Choroid plexus epithelial cell (primary cell): ENCODE results near the gene NHERF2.

ENCODE experiments used
- DNase-seq: peaks from one replicate; pipeline ENCODE4 v3.0.0-alpha.2; 2010; ENCODE audit warnings: low read depth
- H3K4me3 ChIP-seq: 2 replicates; pipeline ENCODE4 v1.5.1; 2011; ENCODE audit warnings: low read depth, mild to moderate bottlenecking, control low read depth, low read length, moderate library complexity
- TF ChIP-seq, protein P1 (sequence below): conservative IDR thresholded peaks from 2 replicates; pipeline ENCODE4 v1.5.1; 2011; ENCODE audit warnings: low read depth, mild to moderate bottlenecking, control low read depth, inconsistent platforms, low read length, moderate library complexity

Gene NHERF2

DNA sequence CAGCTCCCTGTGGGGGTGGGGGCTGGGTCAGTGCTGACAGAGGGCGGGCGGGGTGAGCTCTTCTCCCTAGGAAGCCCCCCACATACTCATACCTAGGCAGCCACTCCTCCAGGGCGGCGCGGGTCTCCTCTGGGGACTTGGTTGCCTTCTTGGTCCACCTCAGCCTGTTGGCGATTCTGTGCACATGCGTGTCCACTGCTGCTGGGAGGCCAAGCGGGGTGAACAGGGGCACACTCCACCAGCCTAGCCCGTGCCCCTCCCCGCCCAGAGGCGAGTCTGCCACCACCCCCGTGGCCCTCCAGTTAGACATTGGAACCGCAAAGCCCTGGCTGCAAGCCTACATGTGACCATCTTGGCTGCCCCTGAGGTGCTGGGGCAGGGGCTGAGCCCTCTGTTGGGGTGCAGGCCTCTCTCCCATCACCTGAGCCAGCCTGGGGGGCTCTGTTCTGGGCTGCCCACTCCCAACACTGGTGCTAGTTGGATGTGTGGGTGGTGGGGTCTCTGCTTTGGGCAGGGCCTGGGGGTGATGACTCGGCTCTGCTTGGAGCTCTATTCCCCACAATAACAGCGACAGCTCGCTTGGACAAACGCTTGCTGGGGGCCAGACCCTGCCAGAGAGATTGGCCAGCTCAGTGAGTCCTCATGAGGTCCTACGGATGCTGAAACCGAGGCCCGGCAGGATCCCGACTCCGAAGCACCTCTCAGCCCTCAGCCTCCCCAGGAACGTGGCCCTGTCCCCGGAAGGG lies 13.5 kb downstream of the NHERF2 start:
- no peak overlapping the region for H3K4me3 ChIP-seq
- no peak for DNase-seq
- TF ChIP-seq, protein P1, sequence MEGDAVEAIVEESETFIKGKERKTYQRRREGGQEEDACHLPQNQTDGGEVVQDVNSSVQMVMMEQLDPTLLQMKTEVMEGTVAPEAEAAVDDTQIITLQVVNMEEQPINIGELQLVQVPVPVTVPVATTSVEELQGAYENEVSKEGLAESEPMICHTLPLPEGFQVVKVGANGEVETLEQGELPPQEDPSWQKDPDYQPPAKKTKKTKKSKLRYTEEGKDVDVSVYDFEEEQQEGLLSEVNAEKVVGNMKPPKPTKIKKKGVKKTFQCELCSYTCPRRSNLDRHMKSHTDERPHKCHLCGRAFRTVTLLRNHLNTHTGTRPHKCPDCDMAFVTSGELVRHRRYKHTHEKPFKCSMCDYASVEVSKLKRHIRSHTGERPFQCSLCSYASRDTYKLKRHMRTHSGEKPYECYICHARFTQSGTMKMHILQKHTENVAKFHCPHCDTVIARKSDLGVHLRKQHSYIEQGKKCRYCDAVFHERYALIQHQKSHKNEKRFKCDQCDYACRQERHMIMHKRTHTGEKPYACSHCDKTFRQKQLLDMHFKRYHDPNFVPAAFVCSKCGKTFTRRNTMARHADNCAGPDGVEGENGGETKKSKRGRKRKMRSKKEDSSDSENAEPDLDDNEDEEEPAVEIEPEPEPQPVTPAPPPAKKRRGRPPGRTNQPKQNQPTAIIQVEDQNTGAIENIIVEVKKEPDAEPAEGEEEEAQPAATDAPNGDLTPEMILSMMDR = no peak

DNA sequence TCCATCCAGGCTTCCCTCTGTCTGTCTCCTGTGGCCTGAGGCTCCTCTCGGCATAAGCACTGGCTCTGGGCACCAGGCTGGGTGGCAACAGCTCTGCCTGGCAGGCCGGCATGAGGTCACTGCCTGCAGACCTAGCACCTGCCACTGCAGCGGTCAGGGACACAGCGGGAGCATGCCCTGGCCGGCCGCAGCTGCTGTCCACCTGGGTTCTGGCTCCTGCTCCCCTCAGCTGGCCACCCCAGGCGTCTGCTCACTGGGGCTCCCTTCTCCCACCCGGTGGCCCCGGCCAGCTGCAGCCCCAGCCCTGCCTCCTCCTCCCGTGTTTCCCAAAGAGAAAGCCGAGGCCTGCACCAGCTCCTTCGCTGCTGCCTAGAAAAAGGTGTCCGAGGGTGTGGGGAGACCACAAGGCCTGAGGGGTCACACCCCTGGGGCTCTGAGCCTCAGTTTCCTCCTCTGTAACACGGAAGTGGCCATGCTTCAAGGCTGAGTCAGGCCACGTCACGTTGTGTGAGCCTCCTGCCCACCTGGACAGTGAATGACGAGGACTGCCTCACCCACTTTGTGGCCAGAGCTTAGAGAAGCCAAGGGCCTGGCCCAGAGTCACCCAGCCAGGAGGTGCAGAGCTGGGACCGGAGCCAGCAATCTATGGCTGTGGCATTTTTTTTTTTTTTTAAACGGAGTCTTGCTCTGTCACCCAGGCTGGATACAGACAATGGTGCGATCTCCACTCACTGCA lies 14.3 kb downstream of the NHERF2 start:
- TF ChIP-seq, protein P1 = no peak
- DNase-seq = no peak
- no peak overlapping the region for H3K4me3 ChIP-seq

DNA sequence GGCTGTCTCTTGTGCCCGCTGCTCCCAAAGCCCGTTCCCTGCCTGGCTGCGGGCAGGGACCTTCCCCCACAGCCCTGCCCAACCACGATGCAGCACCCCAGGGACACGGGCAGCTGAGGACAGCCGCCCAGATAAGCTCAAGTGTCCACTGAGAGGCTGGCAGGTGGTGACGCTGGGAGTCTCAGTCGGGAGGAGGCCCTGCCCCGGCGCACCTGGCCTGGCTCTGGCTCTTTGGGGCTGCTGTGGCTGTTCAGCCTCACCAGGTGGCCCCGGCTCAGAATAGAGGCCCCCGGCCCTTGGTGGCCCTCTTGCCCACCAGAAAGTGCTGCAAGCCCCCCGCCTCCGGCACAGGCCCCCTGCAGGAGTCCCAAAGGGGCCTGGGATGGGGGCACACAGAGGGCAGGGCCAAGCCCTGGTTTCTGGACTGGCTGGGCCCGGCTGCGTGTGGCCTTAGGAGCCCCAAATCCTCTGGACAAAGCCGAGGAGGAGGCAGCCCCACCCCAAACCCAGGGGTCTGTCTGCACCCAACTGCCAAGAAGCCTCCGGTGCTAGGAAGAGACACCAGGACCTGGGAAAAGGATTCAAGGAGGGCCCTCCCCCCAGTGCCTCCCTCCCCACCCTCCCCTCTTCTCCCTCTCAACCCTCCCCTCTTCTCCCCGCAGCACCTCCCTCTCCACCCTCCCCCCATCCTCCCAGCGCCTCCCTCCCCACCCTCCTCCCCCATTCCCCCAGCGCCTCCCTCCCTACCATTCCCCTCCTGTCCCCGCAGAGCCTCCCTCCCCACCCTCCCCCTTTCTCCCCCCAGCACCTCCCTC lies 15.7 kb downstream of the NHERF2 start:
- TF ChIP-seq, protein P1 = no peak
- no peak overlapping the region for H3K4me3 ChIP-seq
- no peak for DNase-seq

DNA sequence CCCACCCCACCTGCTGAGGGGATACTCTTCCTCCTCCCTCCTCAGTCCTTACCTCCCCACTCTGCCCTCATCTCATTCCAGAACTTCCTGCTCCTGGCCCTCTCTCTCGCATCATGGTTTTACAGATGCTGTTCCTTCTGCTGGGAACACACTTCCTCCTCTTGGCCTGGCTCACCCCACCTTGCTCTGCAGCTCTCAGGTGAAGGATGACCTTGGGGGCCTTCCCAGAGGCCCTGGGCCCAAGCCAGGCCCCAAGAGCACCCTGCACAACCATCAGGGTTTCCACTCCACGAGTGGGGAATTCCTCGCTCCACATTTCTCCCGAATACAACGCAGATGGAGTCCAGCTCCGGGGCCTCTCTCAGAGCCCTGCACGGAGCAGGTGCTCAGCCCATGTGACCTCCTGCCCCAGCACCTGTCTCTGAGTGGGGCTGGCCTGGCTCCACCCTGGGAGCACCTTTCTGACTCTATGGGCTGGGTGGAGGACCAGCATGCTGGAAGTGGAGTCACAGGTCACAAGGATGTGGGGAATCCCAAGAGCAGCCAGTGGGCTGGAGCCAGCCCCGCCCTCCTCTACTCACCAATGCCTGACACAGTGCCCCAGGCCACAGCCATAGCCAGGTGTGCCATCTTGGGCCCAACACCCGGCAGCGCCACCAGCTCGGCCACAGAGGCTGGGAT lies 16.4 kb downstream of the NHERF2 start:
- TF ChIP-seq, protein P1 = no peak
- H3K4me3 ChIP-seq = no peak overlapping the region
- DNase-seq = no peak

DNA sequence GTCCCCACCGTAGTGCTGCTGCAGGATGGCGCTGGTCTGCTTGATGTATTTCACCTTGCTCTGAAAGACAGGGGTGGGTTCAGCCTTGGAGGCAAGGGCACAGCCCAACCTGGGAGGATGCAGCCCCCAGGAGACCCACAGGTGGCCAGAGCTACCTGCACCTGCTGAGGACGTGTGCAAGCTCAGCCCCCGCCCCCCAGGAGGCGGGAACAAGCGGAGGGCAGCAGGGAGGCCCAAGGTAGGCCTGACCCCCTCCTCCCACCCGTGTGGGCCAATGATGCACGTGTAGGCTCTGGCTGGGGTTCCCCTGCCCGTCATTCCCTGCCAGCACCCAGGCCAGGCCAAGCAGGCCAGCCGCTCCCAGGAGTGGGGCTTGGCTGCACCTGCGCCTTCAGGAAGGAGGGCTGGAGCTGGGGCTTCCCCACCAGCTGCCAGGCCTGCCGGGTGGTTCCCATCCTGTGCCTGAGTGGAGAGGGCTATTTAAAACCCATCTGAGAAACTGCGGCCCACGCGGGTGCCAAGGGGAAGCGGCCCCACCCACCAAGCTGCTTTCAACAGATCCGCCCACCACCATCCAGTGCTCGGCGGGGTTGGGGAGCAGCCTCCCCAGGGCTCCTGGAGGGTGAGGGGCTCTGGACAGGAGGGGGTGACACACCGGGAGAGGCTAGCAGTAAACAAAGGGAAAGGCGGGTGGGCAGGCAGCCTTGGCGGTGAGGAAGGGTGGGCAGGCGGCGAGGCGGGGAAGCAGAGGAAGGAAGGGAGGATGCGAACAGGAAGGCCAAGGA lies 17.2 kb downstream of the NHERF2 start:
- no peak overlapping the region for H3K4me3 ChIP-seq
- TF ChIP-seq, protein P1 = no peak

DNA sequence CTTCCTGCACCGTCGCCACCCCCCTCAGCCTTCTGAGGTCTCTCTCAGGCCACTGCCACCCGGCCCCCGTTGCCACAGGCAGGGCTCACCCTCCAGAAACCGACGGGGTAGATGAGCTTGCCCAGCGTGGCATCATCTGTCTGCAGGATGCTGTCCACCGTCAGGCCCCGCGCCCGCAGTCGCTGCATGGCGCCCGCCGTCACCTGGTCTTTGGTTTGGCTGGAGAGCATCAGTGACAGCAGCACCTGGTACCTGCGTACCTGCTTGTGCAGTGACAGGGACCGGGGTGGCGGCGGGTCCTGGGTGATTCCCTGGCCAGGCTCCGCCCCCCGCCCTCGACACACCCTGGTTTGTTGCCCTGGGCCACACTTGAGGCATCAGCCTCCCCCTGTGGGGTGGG lies 17.8 kb downstream of the NHERF2 start:
- no peak overlapping the region for H3K4me3 ChIP-seq
- TF ChIP-seq, protein P1 = no peak
- DNase-seq = no peak

More for the DNA sequence above, 17.2 kb downstream of the NHERF2 start:
- no peak for DNase-seq
